WERI-Rb-1 (cell line): ENCODE data around the gene MID1IP1.

Experiments used
- DNase-seq: peaks from one replicate; pipeline ENCODE4 v3.0.0-alpha.2; 2020
- H3K27ac ChIP-seq: fragments of 250-450 bp; sonication (Bioruptor Pico); 2 replicates; pipeline ENCODE4 v1.5.1; 2020; ENCODE audit warnings: mild to moderate bottlenecking, moderate library complexity
- H3K27me3 ChIP-seq: fragments of 250-450 bp; sonication (Bioruptor Pico); 2 replicates; pipeline ENCODE4 v1.5.1; 2021; ENCODE audit warnings: mild to moderate bottlenecking, low read depth, moderate library complexity; ENCODE audit not compliant: insufficient read depth, severe bottlenecking
- H3K36me3 ChIP-seq: fragments of 250-450 bp; sonication (Bioruptor Pico); 2 replicates; pipeline ENCODE4 v1.5.1; 2020; ENCODE audit warnings: mild to moderate bottlenecking, moderate library complexity
- H3K4me3 ChIP-seq: 2 replicates; pipeline ENCODE4 v1.5.1; 2011; ENCODE audit warnings: low read depth, mild to moderate bottlenecking, control low read depth, low read length
- H3K9me3 ChIP-seq: fragments of 250-450 bp; sonication (Bioruptor Pico); 2 replicates; pipeline ENCODE4 v1.5.1; 2021; ENCODE audit warnings: mild to moderate bottlenecking, moderate library complexity; ENCODE audit not compliant: severe bottlenecking
- CTCF ChIP-seq: IDR thresholded peaks from 2 replicates; pipeline ENCODE4 v1.5.1; 2011; ENCODE audit warnings: low read depth, mild to moderate bottlenecking, control low read depth, inconsistent platforms, low read length

MID1IP1 gene

GRCh38 chrX:38839944-38840343 lies 38.7 kb downstream of the MID1IP1 start:
- no peak overlapping the region for H3K4me3 ChIP-seq
- no peaks in the 10 kb centered on the region for H3K27me3 ChIP-seq
- no peak overlapping the region for H3K27ac ChIP-seq
- no peaks in the 10 kb centered on the region for H3K9me3 ChIP-seq
- TF ChIP-seq CTCF, result no peak
- no peaks in the 10 kb centered on the region for H3K36me3 ChIP-seq
- no peak for DNase-seq

GRCh38 chrX:38841750-38842149 lies 40.5 kb downstream of the MID1IP1 start:
- H3K27me3 ChIP-seq, result peaks cover 3% of the 10 kb centered on the region
- DNase-seq, result no peak
- no peaks in the 10 kb centered on the region for H3K36me3 ChIP-seq
- no peaks in the 10 kb centered on the region for H3K9me3 ChIP-seq
- H3K4me3 ChIP-seq, result no peak overlapping the region
- no peak for TF ChIP-seq CTCF
- H3K27ac ChIP-seq, result no peak overlapping the region

GRCh38 chrX:38845426-38845825 lies 44.2 kb downstream of the MID1IP1 start:
- no peak for TF ChIP-seq CTCF
- Histone ChIP-seq H3K9me3 (no peaks in the 10 kb centered on the region), H3K4me3 (no peak overlapping the region), H3K27ac (no peak overlapping the region), H3K36me3 (no peaks in the 10 kb centered on the region), H3K27me3 (peaks cover 3% of the 10 kb centered on the region)
- no peak for DNase-seq

GRCh38 chrX:38847206-38847902 lies 46.1 kb downstream of the MID1IP1 start:
- Histone ChIP-seq H3K27ac (no peak overlapping the region), H3K27me3 (peaks cover 3% of the 10 kb centered on the region), H3K9me3 (no peaks in the 10 kb centered on the region), H3K36me3 (no peaks in the 10 kb centered on the region), H3K4me3 (no peak overlapping the region)
- DNase-seq, result no peak
- TF ChIP-seq CTCF, result no peak

- Histone ChIP-seq H3K9me3 (no peaks in the 10 kb centered on the region), H3K4me3 (no peak overlapping the region), H3K36me3 (no peaks in the 10 kb centered on the region), H3K27me3 (peaks cover 3% of the 10 kb centered on the region), H3K27ac (no peak overlapping the region)
- DNase-seq, result no peak
- no peak for TF ChIP-seq CTCF
These were observed 46.6 kb downstream of the MID1IP1 start for GRCh38 chrX:38847903-38848230.
